K562 (cell line): Measurements from ENCODE around the gene NPHP1. TPM values are rescaled to one million over a fixed set of nuclear protein-coding genes. Genes with fewer than 3 reads are reported as not detected.

Experiments used
- ATAC-seq: fragments of 200-7000 bp; cut with Tn5 transposase; 3 replicates; pipeline ENCODE4 v1.9.1; 2020; ENCODE audit warnings: moderate library complexity
- BruUV-seq: library from RNA; stranded (reverse); fragments of 400-500 nt; replicated peaks from 2 replicates; lab custom pipeline; 2021; lab: Mats Ljungman, UMichigan
- CTCF ChIA-PET: fragments of 300-600 bp; formaldehyde crosslinking; extraction: SDS; loops from one replicate; lab custom pipeline; 2021; ENCODE audit warnings: low intra/inter-chr PET ratio; lab: Yijun Ruan, JAX
- POLR2A ChIA-PET: fragments of 300-600, 350-650 bp; sonication (Branson Sonifier 250); formaldehyde crosslinking; extraction: SDS; loops from one replicate; lab custom pipeline; 2021; ENCODE audit warnings: antibody characterized with exemption, inconsistent platforms; lab: Yijun Ruan, JAX
- DNase-seq, 4 experiments: peaks; one replicate each; pipeline versions ENCODE4 v3.0.0 to v3.0.0-alpha.2; 2011 to 2018; ENCODE audit warnings: low spot score in 3 of 4, mixed read lengths in 3 of 4; ENCODE audit errors: extremely low read depth in 1 of 4
- FAIRE-seq: peaks from 2 replicates; lab custom pipeline; 2011; peaks lifted over from hg19 to GRCh38; lab: Jason Lieb, UNC
- H2AFZ ChIP-seq: 2 replicates; pipeline ENCODE4 v1.6.0; 2011; ENCODE audit warnings: low read depth, low read length, control low read depth, inconsistent platforms
- H3K27ac ChIP-seq: fragments of 200-600 bp; 3 replicates; pipeline ENCODE4 v1.8.0; 2011; ENCODE audit warnings: low read depth, mild to moderate bottlenecking, control low read depth, inconsistent platforms, low read length, moderate library complexity, mixed read lengths; ENCODE audit errors: extremely low read depth
- H3K27me3 ChIP-seq, 2 experiments: fragments of 300-600 bp in 1 of 2; 2 replicates in 1 of 2; 3 replicates in 1 of 2; pipeline versions ENCODE4 v1.6.0 to v1.8.0; 2011; ENCODE audit warnings: inconsistent platforms in 2 of 2, low read length in 2 of 2, mild to moderate bottlenecking in 1 of 2, mixed read lengths in 1 of 2, moderate library complexity in 1 of 2; ENCODE audit not compliant: control insufficient read depth in 2 of 2, insufficient read depth in 2 of 2
- H3K36me3 ChIP-seq: fragments of 300-600 bp; 3 replicates; pipeline ENCODE4 v1.8.0; 2011; ENCODE audit warnings: mild to moderate bottlenecking, low read length, inconsistent platforms; ENCODE audit not compliant: control insufficient read depth, insufficient read depth
- H3K4me1 ChIP-seq, 2 experiments: fragments of 200-600 bp in 1 of 2; replicated peaks in 1 of 2; 2 replicates in 1 of 2; 3 replicates in 1 of 2; pipeline versions ENCODE4 v1.5.1 to v1.8.0; 2011; ENCODE audit warnings: inconsistent platforms in 2 of 2, low read length in 2 of 2, mild to moderate bottlenecking in 1 of 2, mixed read lengths in 1 of 2, moderate library complexity in 1 of 2; ENCODE audit not compliant: control insufficient read depth in 2 of 2, insufficient read depth in 2 of 2
- H3K4me2 ChIP-seq: 2 replicates; pipeline ENCODE4 v1.6.1; 2011; ENCODE audit warnings: low read length, control low read depth, inconsistent platforms, mixed read lengths; ENCODE audit not compliant: insufficient read depth
- H3K4me3 ChIP-seq: fragments of 200-600 bp; sonication (generic), shearing (Covaris generic); 2 replicates; pipeline ENCODE4 v1.5.1; 2016; ENCODE audit warnings: control low read depth, inconsistent platforms
- H3K79me2 ChIP-seq: fragments of 200-600 bp; 3 replicates; pipeline ENCODE4 v1.8.0; 2011; ENCODE audit warnings: low read length, inconsistent platforms; ENCODE audit not compliant: control insufficient read depth, insufficient read depth
- H3K9ac ChIP-seq, 2 experiments: 2 replicates each; pipeline versions ENCODE4 v1.6.0 to v1.6.1; 2011; ENCODE audit warnings: low read depth in 2 of 2, low read length in 2 of 2, control low read depth in 1 of 2, inconsistent platforms in 1 of 2, mild to moderate bottlenecking in 1 of 2, mixed read lengths in 1 of 2; ENCODE audit not compliant: insufficient read depth in 1 of 2
- H3K9me1 ChIP-seq: one replicate; pipeline ENCODE4 v1.6.0; 2011; ENCODE audit warnings: inconsistent platforms, mild to moderate bottlenecking, low read length, moderate library complexity; ENCODE audit not compliant: control insufficient read depth, insufficient read depth
- H3K9me3 ChIP-seq: replicated peaks from 2 replicates; pipeline ENCODE4 v1.5.1; 2011; ENCODE audit warnings: low read depth, low read length, inconsistent platforms; ENCODE audit not compliant: control insufficient read depth, insufficient read depth
- H4K20me1 ChIP-seq: replicated peaks from 2 replicates; pipeline ENCODE4 v1.6.1; 2011; ENCODE audit warnings: low read length, inconsistent platforms, mixed read lengths; ENCODE audit not compliant: control insufficient read depth, insufficient read depth
- ATF1 ChIP-seq, 2 experiments: fragments of 450-650 bp in 1 of 2; IDR thresholded peaks; 2 replicates each; pipeline ENCODE4 v1.6.1; 2016; ENCODE audit warnings: missing compliant biosample characterization in 1 of 2, missing genetic modification characterization in 1 of 2
- CREB1 ChIP-seq, 2 experiments: sonication (generic) in 1 of 2; formaldehyde crosslinking in 1 of 2; IDR thresholded peaks; 2 replicates each; pipeline versions ENCODE4 v1.6.1 to v1.8.0; 2012 to 2022; ENCODE audit warnings: inconsistent platforms in 1 of 2, mild to moderate bottlenecking in 1 of 2, missing genetic modification reagents in 1 of 2, moderate library complexity in 1 of 2
- NFE2 ChIP-seq: IDR thresholded peaks from 2 replicates; pipeline ENCODE4 v1.6.1; 2014; ENCODE audit warnings: antibody characterized with exemption, low read depth
- PML ChIP-seq: IDR thresholded peaks from 2 replicates; pipeline ENCODE4 v1.6.1; 2012; ENCODE audit warnings: low read length, inconsistent platforms
- STAT5B ChIP-seq: fragments of 250-450 bp; sonication (Bioruptor Pico); IDR thresholded peaks from 2 replicates; pipeline ENCODE4 v1.8.0; 2021; ENCODE audit warnings: mild to moderate bottlenecking, inconsistent platforms
- ZNF239 ChIP-seq: fragments of 250-450 bp; sonication (Bioruptor Pico); IDR thresholded peaks from 2 replicates; pipeline ENCODE4 v1.4.0; 2020; ENCODE audit warnings: mild to moderate bottlenecking
- ZNF444 ChIP-seq: fragments of 250-450 bp; sonication (Bioruptor Pico); IDR thresholded peaks from 2 replicates; pipeline ENCODE4 v1.4.0; 2020; ENCODE audit warnings: mild to moderate bottlenecking, moderate library complexity
- ZNF551 ChIP-seq: fragments of 250-450 bp; sonication (Bioruptor Pico); IDR thresholded peaks from 2 replicates; pipeline ENCODE4 v1.5.0; 2021; ENCODE audit warnings: mild to moderate bottlenecking, moderate library complexity
- WGBS: fragments of 100-300 bp; shearing (Covaris generic); methylation state at CpG from one replicate; pipeline ENCODE4 v1.1.6; 2016; ENCODE audit warnings: low coverage, mixed read lengths; ENCODE audit not compliant: insufficient coverage; ENCODE audit errors: missing lambda C conversion rate; 5-methylcytosine and 5-hydroxymethylcytosine counted together
- in situ Hi-C: fragments of 300-500 bp; cut with MboI; formaldehyde crosslinking; loops from 4 replicates; pipeline ENCODE4 v1.15.0; 2018; ENCODE audit warnings: inconsistent platforms, mixed read lengths
- intact Hi-C: fragments of 100-400 bp; cut with micrococcal nuclease; formaldehyde crosslinking; loops from 2 replicates; pipeline ENCODE4 v1.14.2; 2022
- polyA plus RNA-seq, 8 experiments: library from polyadenylated mRNA; depleted of rRNA in 4 of 8; stranded (reverse) in 5 of 8; unstranded in 3 of 8; fragments of >200 nt; fragmentation: Nextera tagmentation in 2 of 8; fragmentation: Illumina TruSeq in 1 of 8; extraction: Ambion mirVana in 2 of 8; extraction: Trizol in 1 of 8; gene quantifications; 2 replicates each; pipeline versions ENCODE4 v1.2.1 to v1.2.3, GENCODE V29; 2011 to 2014; ENCODE audit warnings: inconsistent platforms in 1 of 8, missing spikeins in 1 of 8
- total RNA-seq, 7 experiments: library from RNA; depleted of rRNA in 6 of 7; stranded (reverse); fragments of >200 nt in 6 of 7; fragmentation: Illumina TruSeq in 2 of 7; extraction: Trizol in 2 of 7; gene quantifications; 2 replicates each; pipeline versions ENCODE4 v1.2.1 to v1.2.3, GENCODE V29; 2011 to 2021; ENCODE audit warnings: low replicate concordance in 1 of 7
- TF ChIP-seq, protein P1 (sequence below): sonication (generic); IDR thresholded peaks from 2 replicates; pipeline ENCODE4 v1.6.1; 2016
- TF ChIP-seq, protein P2 (sequence below): sonication (generic); formaldehyde crosslinking; IDR thresholded peaks from 2 replicates; pipeline ENCODE4 v1.8.1; 2023; ENCODE audit warnings: missing genetic modification reagents, mild to moderate bottlenecking, borderline replicate concordance

Gene NPHP1
- total and polyA plus RNA-seq, 9 of the 15 experiments (the other 6 are each of a cell fraction or from before 2014, with no cell fraction given) = 0.11 to 0.32 (median 0.20) TPM; not detected in 5

DNA sequence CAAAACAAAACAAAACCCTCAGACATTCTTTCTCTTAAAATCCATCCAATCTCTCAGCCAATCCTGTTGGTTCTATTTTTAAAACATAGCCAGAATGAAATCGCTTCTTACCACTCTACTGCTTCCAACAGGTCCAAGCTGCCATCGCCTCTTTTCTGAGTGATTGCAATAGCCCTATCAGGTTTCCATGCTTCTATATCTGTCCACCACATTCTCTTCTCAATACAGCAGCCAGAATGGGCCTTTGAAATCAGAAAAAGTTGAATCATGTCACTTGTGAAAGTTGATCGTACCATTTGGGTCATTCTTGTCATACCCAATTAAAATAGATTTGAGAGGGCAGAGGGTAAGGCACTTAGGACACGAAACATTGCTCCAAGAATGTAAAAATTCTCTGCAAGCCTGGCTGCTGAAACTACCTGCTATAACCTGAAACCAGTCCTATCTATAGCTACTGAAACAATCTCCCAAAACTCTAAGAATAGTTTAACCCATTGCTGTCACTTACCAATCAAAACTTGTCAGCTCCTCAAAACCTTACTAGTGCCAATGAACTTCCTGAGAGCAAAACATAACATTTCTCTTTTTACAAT lies 10.8 kb upstream of the NPHP1 start (continued):
- TF ChIP-seq, protein P1, sequence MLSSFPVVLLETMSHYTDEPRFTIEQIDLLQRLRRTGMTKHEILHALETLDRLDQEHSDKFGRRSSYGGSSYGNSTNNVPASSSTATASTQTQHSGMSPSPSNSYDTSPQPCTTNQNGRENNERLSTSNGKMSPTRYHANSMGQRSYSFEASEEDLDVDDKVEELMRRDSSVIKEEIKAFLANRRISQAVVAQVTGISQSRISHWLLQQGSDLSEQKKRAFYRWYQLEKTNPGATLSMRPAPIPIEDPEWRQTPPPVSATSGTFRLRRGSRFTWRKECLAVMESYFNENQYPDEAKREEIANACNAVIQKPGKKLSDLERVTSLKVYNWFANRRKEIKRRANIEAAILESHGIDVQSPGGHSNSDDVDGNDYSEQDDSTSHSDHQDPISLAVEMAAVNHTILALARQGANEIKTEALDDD = no peak

DNA sequence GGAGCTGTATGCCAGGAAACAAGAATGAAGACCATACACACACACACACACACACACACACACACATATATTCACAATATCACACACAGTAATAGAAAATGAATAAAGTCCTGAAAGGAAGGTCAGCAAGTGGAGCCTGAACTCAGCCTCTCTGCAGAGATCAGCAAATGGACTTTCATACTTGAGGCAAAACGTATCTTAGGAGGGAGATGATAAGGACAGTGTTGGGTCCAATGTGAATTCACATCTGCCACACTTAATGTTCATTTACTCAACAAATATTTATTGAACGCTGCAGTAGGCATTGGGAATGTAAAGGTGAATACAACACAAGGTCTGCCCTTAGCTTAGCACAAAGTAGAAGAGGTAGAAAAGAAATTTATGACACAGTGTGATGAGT lies 10.3 kb upstream of the NPHP1 start:
- in situ Hi-C loops = loop anchor here (10.0 kb wide), 1 partner anchor 220 kb away; no protein-coding TSS in a partner anchor
- Histone ChIP-seq H3K9me1 (no peaks in the 10 kb centered on the region), H2AFZ (no peak overlapping the region), H3K4me1 (peaks cover 7% of the 10 kb centered on the region in 2 experiments; a peak in 3 of 5 replicates), H3K27me3 (peaks cover 0 to 4% of the 10 kb centered on the region in 2 experiments; a peak in 1 of 5 replicates), H3K4me3 (no peak overlapping the region), H3K27ac (no peak overlapping the region), H3K9ac (no peak overlapping the region), H4K20me1 (no peaks in the 10 kb centered on the region), H3K36me3 (peaks cover 8% of the 10 kb centered on the region), H3K9me3 (peaks cover 12% of the 10 kb centered on the region), H3K4me2 (no peak overlapping the region), H3K79me2 (peaks cover 20% of the 10 kb centered on the region)
- no peak for TF ChIP-seq ZNF551 (CRISPR knock-in tag)
- TF ChIP-seq ZNF444 = no peak
- no peak for TF ChIP-seq CREB1 (IDR thresholded peaks at IDR 0.05)
- TF ChIP-seq CREB1 (CRISPR knock-in tag; IDR thresholded peaks at IDR 0.05) = no peak
- no peak for TF ChIP-seq NFE2
- no peak for TF ChIP-seq PML
- TF ChIP-seq ZNF239 = no peak
- TF ChIP-seq, protein P2, sequence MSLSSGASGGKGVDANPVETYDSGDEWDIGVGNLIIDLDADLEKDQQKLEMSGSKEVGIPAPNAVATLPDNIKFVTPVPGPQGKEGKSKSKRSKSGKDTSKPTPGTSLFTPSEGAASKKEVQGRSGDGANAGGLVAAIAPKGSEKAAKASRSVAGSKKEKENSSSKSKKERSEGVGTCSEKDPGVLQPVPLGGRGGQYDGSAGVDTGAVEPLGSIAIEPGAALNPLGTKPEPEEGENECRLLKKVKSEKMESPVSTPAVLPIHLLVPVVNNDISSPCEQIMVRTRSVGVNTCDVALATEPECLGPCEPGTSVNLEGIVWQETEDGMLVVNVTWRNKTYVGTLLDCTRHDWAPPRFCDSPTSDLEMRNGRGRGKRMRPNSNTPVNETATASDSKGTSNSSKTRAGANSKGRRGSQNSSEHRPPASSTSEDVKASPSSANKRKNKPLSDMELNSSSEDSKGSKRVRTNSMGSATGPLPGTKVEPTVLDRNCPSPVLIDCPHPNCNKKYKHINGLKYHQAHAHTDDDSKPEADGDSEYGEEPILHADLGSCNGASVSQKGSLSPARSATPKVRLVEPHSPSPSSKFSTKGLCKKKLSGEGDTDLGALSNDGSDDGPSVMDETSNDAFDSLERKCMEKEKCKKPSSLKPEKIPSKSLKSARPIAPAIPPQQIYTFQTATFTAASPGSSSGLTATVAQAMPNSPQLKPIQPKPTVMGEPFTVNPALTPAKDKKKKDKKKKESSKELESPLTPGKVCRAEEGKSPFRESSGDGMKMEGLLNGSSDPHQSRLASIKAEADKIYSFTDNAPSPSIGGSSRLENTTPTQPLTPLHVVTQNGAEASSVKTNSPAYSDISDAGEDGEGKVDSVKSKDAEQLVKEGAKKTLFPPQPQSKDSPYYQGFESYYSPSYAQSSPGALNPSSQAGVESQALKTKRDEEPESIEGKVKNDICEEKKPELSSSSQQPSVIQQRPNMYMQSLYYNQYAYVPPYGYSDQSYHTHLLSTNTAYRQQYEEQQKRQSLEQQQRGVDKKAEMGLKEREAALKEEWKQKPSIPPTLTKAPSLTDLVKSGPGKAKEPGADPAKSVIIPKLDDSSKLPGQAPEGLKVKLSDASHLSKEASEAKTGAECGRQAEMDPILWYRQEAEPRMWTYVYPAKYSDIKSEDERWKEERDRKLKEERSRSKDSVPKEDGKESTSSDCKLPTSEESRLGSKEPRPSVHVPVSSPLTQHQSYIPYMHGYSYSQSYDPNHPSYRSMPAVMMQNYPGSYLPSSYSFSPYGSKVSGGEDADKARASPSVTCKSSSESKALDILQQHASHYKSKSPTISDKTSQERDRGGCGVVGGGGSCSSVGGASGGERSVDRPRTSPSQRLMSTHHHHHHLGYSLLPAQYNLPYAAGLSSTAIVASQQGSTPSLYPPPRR (CRISPR knock-in tag) = no peak
- TF ChIP-seq STAT5B = no peak
- no peak for TF ChIP-seq ATF1 (CRISPR knock-in tag; IDR thresholded peaks at IDR 0.05)
- no peak for TF ChIP-seq ATF1 (tag; IDR thresholded peaks at IDR 0.05)
- FAIRE-seq = no peak
- no TSS peak for BruUV-seq
- no peak for ATAC-seq
- intact Hi-C loops = no loop called here
- ChIA-PET POLR2A (no interaction called here), CTCF (no interaction called here)
- no peak for DNase-seq
- 0% methylated on average over 2 of the region's 2 CpGs for WGBS
